Neural cell (in vitro differentiated cells): ENCODE measurements around the gene ST8SIA4. TPM values are rescaled to one million over a fixed set of nuclear protein-coding genes. Genes with fewer than 3 reads are reported as not detected.

Experiments
- H2AFZ ChIP-seq: fragments of 200-600, 300-800 bp; sonication (generic), shearing (Covaris generic); 2 replicates; pipeline ENCODE4 v1.6.0; 2014; ENCODE audit warnings: low read depth, mild to moderate bottlenecking, antibody characterized with exemption, low read length, moderate library complexity
- H3F3A ChIP-seq: fragments of 200-600 bp; shearing (Covaris generic); 2 replicates; pipeline ENCODE4 v1.6.1; 2016; ENCODE audit warnings: mild to moderate bottlenecking, moderate library complexity, mixed read lengths, antibody characterized with exemption, low read length; ENCODE audit not compliant: insufficient read depth, poor library complexity, severe bottlenecking
- H3K27ac ChIP-seq: fragments of 200-600, 300-800 bp; sonication (generic), shearing (Covaris generic); 2 replicates; pipeline ENCODE4 v1.5.1; 2014; ENCODE audit warnings: mild to moderate bottlenecking, low read length, moderate library complexity
- H3K27me3 ChIP-seq: fragments of 300-800, 200-600 bp; sonication (generic), shearing (Covaris generic); 2 replicates; pipeline ENCODE4 v1.6.0; 2014; ENCODE audit warnings: mild to moderate bottlenecking, low read depth, low read length, moderate library complexity; ENCODE audit not compliant: insufficient read depth
- H3K36me3 ChIP-seq: fragments of 300-800, 200-600 bp; sonication (generic), shearing (Covaris generic); 2 replicates; pipeline ENCODE4 v1.5.1; 2014; ENCODE audit warnings: mild to moderate bottlenecking, antibody characterized with exemption, low read length, moderate library complexity; ENCODE audit not compliant: insufficient read depth
- H3K4me2 ChIP-seq: fragments of 300-800, 200-600 bp; sonication (generic), shearing (Covaris generic); 2 replicates; pipeline ENCODE4 v1.6.0; 2014; ENCODE audit warnings: mild to moderate bottlenecking, low read length
- H3K4me3 ChIP-seq: fragments of 300-800, 200-600 bp; sonication (generic), shearing (Covaris generic); 2 replicates; pipeline ENCODE4 v1.5.1; 2014; ENCODE audit warnings: mild to moderate bottlenecking, low read length, moderate library complexity
- H3K79me2 ChIP-seq: fragments of 200-600 bp; shearing (Covaris generic); replicated peaks from 2 replicates; pipeline ENCODE4 v1.6.0; 2014; ENCODE audit warnings: mild to moderate bottlenecking, low read length, moderate library complexity; ENCODE audit not compliant: insufficient read depth
- H3K9ac ChIP-seq: fragments of 300-800, 200-600 bp; sonication (generic), shearing (Covaris generic); 2 replicates; pipeline ENCODE4 v1.6.1; 2016; ENCODE audit warnings: mild to moderate bottlenecking, low read length, mixed read lengths
- H3K9me2 ChIP-seq: fragments of 200-600 bp; shearing (Covaris generic); 2 replicates; pipeline ENCODE4 v1.6.1; 2016; ENCODE audit warnings: mild to moderate bottlenecking, low read length, mixed read lengths; ENCODE audit not compliant: insufficient read depth
- H3K9me3 ChIP-seq: fragments of 200-600, 300-800 bp; sonication (generic), shearing (Covaris generic); 2 replicates; pipeline ENCODE4 v1.6.1; 2016; ENCODE audit warnings: mild to moderate bottlenecking, mixed run types, low read length, moderate library complexity, mixed read lengths
- H4K20me1 ChIP-seq: fragments of 200-600 bp; shearing (Covaris generic); 2 replicates; pipeline ENCODE4 v1.6.1; 2016; ENCODE audit warnings: mild to moderate bottlenecking, mixed run types; ENCODE audit not compliant: insufficient read depth
- EP300 ChIP-seq: fragments of 450-650 bp; conservative IDR thresholded peaks from 2 replicates; pipeline ENCODE4 v1.6.1; 2014; ENCODE audit warnings: antibody characterized with exemption, mild to moderate bottlenecking, moderate library complexity; ENCODE audit not compliant: poor library complexity, severe bottlenecking
- EZH2 ChIP-seq: fragments of 200-600, 300-800 bp; shearing (Covaris generic), sonication (generic); IDR thresholded peaks from 2 replicates; pipeline ENCODE4 v1.6.1; 2014; ENCODE audit warnings: antibody characterized with exemption, low read length, borderline replicate concordance, mild to moderate bottlenecking; ENCODE audit not compliant: insufficient read depth, poor library complexity, severe bottlenecking
- MXI1 ChIP-seq: fragments of 450-650 bp; conservative IDR thresholded peaks from 2 replicates; pipeline ENCODE4 v1.6.1; 2014; ENCODE audit warnings: antibody characterized with exemption, mild to moderate bottlenecking; ENCODE audit not compliant: poor library complexity, severe bottlenecking
- POLR2AphosphoS5 ChIP-seq: IDR thresholded peaks from 2 replicates; pipeline ENCODE4 v1.6.1; 2012
- RAD21 ChIP-seq: fragments of 450-650 bp; conservative IDR thresholded peaks from 2 replicates; pipeline ENCODE4 v1.6.1; 2014; ENCODE audit warnings: antibody characterized with exemption, mild to moderate bottlenecking, moderate library complexity
- SMC3 ChIP-seq: fragments of 450-650 bp; conservative IDR thresholded peaks from 2 replicates; pipeline ENCODE4 v1.6.1; 2014; ENCODE audit warnings: antibody characterized with exemption, mild to moderate bottlenecking, moderate library complexity; ENCODE audit not compliant: poor library complexity
- TAF1 ChIP-seq: IDR thresholded peaks from 2 replicates; pipeline ENCODE4 v1.6.1; 2012; ENCODE audit warnings: low read depth
- polyA plus RNA-seq: library from polyadenylated mRNA; depleted of rRNA; stranded (reverse); fragments of >200 nt; gene quantifications from 2 replicates; pipeline ENCODE4 v1.2.3, GENCODE V29; 2014
- TF ChIP-seq, protein P1 (sequence below): IDR thresholded peaks from 2 replicates; pipeline ENCODE4 v1.6.1; 2012; ENCODE audit warnings: borderline replicate concordance
- TF ChIP-seq, protein P2 (sequence below): fragments of 450-650 bp; IDR thresholded peaks from 2 replicates; pipeline ENCODE4 v1.5.1; 2014; ENCODE audit warnings: antibody characterized with exemption, mild to moderate bottlenecking, moderate library complexity; ENCODE audit not compliant: poor library complexity, severe bottlenecking

The ST8SIA4 gene
- polyA plus RNA-seq, 1 donor from 2014 or later, result 15.6 TPM

DNA sequence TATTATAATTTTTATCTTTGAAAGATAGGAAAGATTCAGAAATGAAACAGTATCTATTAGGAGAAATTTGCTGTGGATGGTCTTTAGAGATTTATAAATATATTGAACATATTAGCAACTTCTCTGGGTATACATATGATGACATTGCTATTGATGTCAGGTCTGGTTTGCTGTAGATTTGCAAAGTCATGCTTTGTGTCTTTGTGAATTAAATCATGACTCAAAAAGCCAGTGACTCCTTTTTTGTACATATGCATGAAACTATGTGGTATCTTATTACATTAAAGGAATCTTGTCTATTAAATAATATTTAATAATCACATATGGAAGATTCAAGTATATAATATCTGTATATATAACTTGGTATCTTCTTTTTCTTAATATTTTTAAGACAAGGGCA is 141.9 kb downstream of the ST8SIA4 start:
- Histone ChIP-seq H3K9me2 (no peaks in the 10 kb centered on the region), H2AFZ (no peak overlapping the region)
- TF ChIP-seq POLR2AphosphoS5 (no peak), RAD21 (no peak), MXI1 (no peak), EP300 (no peak), EZH2 (no peak), SMC3 (no peak), TAF1 (no peak)
- TF ChIP-seq, protein P1, sequence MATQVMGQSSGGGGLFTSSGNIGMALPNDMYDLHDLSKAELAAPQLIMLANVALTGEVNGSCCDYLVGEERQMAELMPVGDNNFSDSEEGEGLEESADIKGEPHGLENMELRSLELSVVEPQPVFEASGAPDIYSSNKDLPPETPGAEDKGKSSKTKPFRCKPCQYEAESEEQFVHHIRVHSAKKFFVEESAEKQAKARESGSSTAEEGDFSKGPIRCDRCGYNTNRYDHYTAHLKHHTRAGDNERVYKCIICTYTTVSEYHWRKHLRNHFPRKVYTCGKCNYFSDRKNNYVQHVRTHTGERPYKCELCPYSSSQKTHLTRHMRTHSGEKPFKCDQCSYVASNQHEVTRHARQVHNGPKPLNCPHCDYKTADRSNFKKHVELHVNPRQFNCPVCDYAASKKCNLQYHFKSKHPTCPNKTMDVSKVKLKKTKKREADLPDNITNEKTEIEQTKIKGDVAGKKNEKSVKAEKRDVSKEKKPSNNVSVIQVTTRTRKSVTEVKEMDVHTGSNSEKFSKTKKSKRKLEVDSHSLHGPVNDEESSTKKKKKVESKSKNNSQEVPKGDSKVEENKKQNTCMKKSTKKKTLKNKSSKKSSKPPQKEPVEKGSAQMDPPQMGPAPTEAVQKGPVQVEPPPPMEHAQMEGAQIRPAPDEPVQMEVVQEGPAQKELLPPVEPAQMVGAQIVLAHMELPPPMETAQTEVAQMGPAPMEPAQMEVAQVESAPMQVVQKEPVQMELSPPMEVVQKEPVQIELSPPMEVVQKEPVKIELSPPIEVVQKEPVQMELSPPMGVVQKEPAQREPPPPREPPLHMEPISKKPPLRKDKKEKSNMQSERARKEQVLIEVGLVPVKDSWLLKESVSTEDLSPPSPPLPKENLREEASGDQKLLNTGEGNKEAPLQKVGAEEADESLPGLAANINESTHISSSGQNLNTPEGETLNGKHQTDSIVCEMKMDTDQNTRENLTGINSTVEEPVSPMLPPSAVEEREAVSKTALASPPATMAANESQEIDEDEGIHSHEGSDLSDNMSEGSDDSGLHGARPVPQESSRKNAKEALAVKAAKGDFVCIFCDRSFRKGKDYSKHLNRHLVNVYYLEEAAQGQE, result no peak
- TF ChIP-seq, protein P2, sequence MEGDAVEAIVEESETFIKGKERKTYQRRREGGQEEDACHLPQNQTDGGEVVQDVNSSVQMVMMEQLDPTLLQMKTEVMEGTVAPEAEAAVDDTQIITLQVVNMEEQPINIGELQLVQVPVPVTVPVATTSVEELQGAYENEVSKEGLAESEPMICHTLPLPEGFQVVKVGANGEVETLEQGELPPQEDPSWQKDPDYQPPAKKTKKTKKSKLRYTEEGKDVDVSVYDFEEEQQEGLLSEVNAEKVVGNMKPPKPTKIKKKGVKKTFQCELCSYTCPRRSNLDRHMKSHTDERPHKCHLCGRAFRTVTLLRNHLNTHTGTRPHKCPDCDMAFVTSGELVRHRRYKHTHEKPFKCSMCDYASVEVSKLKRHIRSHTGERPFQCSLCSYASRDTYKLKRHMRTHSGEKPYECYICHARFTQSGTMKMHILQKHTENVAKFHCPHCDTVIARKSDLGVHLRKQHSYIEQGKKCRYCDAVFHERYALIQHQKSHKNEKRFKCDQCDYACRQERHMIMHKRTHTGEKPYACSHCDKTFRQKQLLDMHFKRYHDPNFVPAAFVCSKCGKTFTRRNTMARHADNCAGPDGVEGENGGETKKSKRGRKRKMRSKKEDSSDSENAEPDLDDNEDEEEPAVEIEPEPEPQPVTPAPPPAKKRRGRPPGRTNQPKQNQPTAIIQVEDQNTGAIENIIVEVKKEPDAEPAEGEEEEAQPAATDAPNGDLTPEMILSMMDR, result no peak

DNA sequence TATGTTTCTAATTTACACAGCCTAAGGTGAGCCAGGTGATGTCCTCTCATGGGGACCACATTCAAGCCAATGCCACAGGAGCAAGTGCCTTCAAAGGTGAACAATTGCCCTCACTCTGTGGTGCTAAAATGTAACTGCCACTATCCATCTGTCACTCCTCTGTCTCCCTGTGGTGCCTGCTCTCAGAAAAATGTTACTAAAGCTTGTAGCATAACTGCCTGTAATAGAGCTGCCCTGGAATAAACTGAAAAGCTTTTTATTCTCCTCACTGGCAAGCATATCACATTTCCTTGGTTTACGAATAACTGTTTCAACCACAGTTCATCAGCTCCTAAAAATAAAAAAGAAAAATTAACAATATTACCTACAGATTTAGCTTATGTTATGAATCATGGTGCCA is 142.4 kb downstream of the ST8SIA4 start:
- Histone ChIP-seq H2AFZ (no peak overlapping the region), H3K36me3 (no peaks in the 10 kb centered on the region)
- TF ChIP-seq, protein P2, result no peak
- TF ChIP-seq POLR2AphosphoS5 (peak; percentile 67), EP300 (peak; percentile 76)

More for the DNA sequence above, 141.9 kb downstream of the ST8SIA4 start:
- Histone ChIP-seq H3F3A (no peaks in the 10 kb centered on the region), H3K79me2 (no peaks in the 10 kb centered on the region), H3K9me3 (no peaks in the 10 kb centered on the region), H3K36me3 (no peaks in the 10 kb centered on the region), H3K4me3 (no peak overlapping the region), H3K9ac (no peak overlapping the region), H3K4me2 (peak overlapping the region; percentile 47), H3K27me3 (no peaks in the 10 kb centered on the region), H3K27ac (peak overlapping the region; percentile 49), H4K20me1 (no peaks in the 10 kb centered on the region)

More for the DNA sequence above, 142.4 kb downstream of the ST8SIA4 start:
- Histone ChIP-seq H3F3A (no peaks in the 10 kb centered on the region), H3K9ac (no peak overlapping the region), H4K20me1 (no peaks in the 10 kb centered on the region), H3K9me2 (no peaks in the 10 kb centered on the region), H3K27ac (peak overlapping the region; percentile 49), H3K4me2 (peak overlapping the region; percentile 47), H3K4me3 (peak overlapping the region; percentile 1), H3K79me2 (no peaks in the 10 kb centered on the region), H3K9me3 (no peaks in the 10 kb centered on the region), H3K27me3 (no peaks in the 10 kb centered on the region)
